Esophagus muscularis mucosa (tissue), 3 donors: ENCODE results near the gene NIBAN1.
A peak's percentile ranks its signal among the peaks of the same experiment; 100 is the strongest.

Experiments used
- POLR2A ChIP-seq: fragments of 450-650 bp; IDR thresholded peaks from one replicate; pipeline ENCODE4 v1.6.1; 2017; ENCODE audit warnings: antibody characterized with exemption, moderate library complexity, mild to moderate bottlenecking, low read depth
- TF ChIP-seq, protein P1 (sequence below), 3 experiments: fragments of 200-600 bp in 2 of 3; fragments of 450-650 bp in 1 of 3; sonication (generic) in 2 of 3; IDR thresholded peaks; one replicate each; pipeline ENCODE4 v1.5.1; 2017 to 2019; ENCODE audit warnings: antibody characterized with exemption in 3 of 3, mild to moderate bottlenecking in 2 of 3, moderate library complexity in 1 of 3

- TF ChIP-seq, protein P1, sequence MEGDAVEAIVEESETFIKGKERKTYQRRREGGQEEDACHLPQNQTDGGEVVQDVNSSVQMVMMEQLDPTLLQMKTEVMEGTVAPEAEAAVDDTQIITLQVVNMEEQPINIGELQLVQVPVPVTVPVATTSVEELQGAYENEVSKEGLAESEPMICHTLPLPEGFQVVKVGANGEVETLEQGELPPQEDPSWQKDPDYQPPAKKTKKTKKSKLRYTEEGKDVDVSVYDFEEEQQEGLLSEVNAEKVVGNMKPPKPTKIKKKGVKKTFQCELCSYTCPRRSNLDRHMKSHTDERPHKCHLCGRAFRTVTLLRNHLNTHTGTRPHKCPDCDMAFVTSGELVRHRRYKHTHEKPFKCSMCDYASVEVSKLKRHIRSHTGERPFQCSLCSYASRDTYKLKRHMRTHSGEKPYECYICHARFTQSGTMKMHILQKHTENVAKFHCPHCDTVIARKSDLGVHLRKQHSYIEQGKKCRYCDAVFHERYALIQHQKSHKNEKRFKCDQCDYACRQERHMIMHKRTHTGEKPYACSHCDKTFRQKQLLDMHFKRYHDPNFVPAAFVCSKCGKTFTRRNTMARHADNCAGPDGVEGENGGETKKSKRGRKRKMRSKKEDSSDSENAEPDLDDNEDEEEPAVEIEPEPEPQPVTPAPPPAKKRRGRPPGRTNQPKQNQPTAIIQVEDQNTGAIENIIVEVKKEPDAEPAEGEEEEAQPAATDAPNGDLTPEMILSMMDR (IDR thresholded peaks at IDR 0.05): peak in 1 of 3 experiments; percentile 5
- no peak for TF ChIP-seq POLR2A
Observed at GRCh38 chr1:184970691-184971161, 3.6 kb downstream of the NIBAN1 start.
